Fibroblast of skin of left biceps (primary cell): ENCODE data around the gene MLST8.
"Not testable (repeated sequence)": the region's sequence is repeated elsewhere in the genome, so short reads cannot be mapped to it uniquely, and the experiment has no call there.

Experiments
- DNase-seq, 2 experiments: peaks; one replicate each; pipeline ENCODE4 v3.0.0-alpha.2; 2013; ENCODE audit warnings: low read depth in 2 of 2

MLST8 gene

DNA sequence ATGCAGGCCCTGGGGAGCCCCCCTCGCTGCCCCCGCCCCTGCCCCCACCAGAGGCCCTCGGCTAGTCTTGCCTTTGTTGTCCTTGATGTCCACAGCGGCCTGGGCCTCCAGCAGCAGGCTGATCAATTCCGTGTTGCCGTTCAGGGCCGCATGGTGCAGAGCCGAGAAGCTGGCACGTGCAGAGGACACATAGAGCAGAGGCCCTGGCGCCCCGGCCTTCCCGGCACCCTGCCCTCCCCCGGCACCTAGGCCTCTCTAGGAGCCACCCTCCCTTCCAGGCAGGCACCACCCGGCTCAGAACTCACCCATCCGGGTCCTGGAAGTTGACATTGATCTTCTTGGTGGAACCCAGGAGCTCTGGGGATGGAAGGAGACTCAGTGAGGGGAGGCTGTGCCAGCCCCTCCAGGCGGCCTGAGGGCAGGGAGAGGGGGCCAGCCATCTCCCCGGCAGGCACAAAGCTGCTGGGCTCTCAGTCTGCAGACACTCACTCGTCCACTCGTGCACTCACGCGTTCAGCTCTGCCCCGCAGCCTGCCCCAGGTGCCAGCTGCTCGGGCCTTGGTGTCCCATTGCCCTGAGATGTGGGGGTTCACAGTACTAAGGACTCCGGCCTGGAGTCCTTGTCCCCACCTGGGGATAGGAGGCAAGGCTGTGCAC lies 15.1 kb upstream of the MLST8 start:
- DNase-seq: no peak

DNA sequence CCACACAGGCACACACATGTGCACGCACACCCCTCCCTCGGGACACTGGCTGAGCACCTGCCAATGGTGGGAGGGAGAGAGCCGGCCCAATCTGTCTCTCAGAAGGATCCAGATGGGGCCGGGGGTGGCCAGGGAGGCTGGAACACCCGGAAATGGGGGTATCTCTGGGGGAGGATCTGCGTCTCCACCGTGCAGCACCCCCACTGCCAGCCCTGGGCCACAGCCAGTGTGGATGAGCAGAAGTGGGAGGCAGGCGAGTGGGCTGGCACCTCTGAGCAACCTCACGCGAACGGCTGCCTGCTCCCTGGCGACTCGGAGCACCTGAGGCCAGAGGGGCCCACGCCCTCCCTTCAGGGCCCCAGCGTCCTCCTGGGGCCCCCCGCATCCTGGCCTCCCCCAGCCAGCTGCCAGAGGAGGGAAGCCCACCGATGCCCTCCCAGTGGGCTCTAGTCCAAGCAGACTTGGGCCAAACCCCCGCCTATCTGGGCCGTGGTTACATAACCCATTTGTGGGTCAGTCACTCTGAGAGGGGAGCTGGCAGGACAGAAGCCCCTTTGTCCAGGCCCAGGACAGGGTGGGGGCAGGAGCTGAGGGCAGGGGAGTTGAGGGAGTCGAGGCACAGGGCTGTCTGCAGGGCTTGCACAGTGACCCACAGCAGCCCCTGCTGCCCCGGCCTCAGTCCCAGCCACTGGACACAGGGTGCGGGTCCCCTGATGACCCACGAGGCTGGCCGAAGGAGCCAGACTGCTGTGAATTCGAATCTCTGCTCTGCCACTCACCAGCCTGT lies 14.4 kb upstream of the MLST8 start:
- no peak for DNase-seq

DNA sequence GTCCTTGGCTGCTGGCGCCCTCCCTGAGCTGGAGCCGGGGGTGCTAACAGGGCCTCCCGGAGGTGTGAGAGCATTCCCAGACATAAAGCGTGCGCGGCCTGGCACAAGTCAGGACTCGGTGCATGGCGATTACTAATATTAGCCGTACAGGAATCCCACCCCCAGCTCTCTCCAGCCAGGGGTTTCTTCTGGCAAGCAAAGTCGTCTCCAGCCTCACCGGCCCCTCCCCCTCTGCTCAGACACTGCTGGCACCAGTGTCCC lies 13.9 kb upstream of the MLST8 start:
- no peak for DNase-seq

DNA sequence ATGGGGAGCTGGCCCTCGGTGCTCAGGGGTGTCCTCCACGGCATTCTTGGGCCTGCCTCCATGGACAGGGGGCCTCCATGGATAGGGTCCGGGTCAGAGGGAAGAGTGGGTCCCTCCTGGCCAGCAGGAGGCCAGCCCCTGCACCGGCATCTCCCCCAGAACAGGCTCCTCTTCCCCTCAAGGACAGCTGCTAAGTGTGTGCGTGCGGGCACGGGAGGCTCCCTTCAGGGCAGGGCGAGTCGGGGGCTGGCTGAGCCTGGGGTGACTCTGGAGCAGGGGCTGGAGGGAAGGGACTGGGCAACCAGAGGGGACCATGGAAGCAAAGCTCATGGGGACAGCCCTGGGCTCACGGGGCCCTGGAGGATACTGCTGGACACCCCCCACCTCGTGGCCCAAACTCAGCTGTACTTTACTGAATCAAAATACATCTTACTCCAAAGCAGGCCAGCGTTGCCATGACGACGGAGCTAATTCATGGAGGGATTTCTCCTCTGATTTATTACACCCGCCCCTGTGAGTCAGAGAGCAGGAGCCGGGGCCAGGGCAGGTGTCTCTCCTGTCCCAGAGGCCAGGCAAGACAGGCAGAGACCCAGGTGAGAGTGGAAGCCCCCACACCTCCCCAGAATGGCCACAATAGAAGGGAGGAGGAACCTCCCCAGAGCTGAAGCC lies 11.0 kb upstream of the MLST8 start:
- no peak for DNase-seq

DNA sequence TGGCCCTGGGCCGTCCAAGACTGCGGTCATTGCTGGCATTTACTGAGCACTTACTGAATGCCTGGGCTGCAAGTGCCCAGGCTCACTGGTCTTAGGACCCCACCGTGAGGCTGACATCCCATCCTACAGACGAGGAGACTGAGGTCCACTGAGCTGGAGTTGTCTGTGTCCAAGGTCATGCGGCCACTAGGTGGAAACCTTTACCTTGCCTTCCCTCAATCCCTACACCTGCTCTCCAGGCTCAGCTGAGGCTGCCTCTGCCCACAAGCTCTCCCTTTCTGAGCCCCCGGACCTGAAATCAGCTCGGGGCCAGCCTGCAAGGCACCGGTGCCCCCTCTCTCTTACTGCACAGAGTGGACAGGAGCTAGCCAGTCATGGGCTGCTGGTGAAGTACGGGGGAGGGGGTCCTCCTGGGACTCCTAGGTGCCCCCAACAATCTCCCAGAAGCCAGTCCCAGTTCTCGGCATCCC lies 10.4 kb upstream of the MLST8 start:
- no peak for DNase-seq

DNA sequence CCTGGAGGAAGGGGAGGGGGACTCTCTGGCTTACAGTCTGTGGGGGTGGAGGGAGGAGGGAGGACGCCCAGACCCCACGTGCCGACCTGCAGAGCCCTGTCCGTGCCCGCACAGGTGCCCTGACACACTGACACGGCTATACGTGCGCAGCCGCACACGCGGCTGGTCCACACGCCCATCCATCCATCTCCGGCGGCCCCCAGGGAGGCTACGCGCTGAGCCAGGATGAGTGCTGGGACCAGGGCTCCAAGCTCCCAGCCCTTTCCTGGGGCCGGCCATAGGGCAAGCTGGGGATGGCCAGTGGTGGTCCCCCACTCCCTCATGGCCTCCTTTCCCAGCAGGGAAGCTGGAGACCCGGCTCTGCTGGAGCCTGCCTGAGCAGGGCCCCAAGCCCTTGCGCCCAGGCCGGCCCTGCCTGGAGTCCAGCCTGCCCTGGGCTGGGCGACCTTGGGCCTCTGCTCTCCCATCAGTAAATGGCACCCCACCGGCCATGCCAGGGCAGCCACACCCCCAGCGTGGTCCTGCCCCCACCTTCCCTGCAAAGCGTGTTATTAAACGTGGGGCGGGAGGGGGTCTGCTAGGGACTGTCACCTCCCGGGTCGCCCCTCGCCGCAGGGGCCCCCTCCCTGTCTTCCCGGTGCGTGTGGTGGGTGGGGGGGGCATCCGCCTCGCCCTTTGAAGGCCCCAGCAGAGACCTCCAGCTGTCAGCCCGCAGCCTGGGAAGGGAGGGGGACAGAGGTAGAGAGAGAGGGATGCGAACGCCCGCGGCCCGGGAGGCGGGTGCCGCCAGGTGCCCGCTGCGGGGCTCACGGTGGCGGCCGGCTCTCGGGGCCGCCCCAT lies 9.7 kb upstream of the MLST8 start:
- DNase-seq: no peak

DNA sequence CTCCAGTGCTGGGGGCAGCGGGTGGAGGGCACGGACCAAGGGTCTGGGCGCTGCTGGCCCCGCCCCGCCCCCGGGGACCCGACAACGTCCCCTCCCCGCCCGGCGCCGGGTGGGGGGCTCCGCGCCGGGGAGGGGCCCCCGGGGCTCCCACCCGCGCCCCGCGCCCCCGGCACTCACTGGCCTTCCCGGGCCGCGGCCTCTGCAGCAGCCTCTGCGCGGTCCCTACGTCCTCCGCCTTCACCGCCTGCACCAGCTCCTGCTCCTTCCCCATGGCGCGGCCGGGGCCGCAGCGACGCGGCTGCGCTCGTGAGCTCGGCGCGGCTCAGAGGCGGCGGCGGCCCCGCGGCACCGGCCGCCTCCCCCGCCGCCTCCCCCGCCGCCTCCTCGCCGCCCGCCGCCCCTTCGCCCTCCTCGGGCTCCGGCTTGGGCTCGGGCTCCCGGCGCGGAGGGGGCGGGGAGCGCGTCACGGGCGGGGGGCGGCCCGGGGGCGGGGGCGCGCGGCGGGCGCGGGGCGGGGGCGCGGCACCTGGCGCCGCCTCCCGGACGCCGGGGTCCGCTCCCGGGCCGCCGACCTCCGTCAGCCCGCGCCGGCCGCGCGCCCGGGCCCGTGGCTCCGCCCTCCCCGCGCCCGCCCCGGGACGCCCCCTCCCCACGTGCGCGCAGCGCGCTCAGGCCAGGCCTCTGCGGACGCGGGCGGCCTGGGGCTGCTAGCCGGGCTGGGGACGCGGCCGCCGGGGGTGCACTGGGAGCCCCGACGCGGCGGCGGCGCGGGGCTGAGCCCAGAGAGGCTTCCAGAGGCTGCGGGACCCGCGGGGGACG lies 8.9 kb upstream of the MLST8 start, which contains the start of gene CASKIN1:
Gene CASKIN1, minus strand, starts transcription at position 444 of the 819 bp plus-strand sequence. Its CDS starts 173 bp downstream, at position 271.
- DNase-seq: no peak

DNA sequence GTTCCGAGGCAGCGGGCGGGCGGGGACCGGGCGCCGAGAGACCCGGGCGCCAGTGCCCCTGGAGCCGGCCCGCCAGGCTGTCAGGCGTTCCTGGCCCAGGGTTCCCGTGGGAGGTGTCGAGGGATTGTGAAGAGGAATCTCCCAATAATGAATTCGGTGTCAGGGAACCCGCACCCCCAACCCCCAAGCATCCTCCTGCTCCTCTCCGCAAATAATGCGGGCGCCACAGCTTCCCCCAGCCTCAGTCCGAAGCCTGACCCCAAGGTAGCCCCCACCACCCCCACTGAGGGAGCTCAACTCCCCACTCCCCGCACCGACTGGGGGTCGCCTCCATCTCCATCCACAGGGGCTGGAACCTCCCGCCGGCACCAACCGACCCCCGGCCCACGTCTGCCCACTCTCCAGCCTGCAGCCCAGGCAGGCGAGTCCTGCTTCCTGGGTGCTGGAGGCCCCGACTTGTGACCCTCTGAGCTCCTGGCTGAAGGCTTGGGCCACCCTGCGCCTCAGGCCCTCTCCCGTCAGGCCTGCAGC lies 8.2 kb upstream of the MLST8 start:
- no peak for DNase-seq

DNA sequence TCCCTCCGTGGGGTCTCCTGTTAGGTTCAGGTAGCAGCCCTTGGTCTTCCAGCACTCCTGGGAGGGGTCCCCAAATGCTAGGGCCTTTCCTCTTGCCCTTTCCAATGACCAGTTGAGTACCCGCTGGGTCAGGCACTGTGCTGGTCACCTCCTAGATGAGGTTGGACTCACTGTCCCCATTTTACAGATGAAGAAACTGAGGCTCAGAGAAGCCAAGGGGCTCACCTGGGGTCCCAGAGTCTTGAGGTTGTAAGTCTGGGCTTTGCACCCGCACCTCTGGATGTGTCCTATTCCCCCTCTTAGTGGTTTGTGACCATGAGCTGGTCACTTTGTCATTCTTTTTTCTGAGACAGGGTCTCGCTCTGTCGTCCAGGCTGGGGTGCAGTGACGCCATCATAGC lies 7.5 kb upstream of the MLST8 start:
- no peak for DNase-seq

DNA sequence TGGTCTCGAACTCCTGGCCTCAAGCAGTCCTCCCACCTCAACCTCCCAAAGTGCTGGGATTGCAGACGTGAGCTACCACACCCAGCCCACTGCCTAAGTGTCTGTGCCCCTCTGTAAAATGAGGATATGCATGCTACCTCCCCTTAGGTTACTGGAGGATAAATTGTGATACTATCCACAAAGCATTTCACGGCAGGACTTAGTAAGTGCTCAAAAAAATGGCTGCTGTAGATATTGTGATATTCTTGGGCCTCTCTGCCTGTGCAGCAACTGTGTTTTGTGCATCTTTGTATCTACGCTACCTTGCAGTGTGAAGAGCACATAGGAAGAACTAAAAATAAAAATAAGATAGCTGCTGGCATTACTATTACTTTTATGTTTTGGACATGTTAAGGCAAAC lies 7.0 kb upstream of the MLST8 start:
- DNase-seq: no peak

DNA sequence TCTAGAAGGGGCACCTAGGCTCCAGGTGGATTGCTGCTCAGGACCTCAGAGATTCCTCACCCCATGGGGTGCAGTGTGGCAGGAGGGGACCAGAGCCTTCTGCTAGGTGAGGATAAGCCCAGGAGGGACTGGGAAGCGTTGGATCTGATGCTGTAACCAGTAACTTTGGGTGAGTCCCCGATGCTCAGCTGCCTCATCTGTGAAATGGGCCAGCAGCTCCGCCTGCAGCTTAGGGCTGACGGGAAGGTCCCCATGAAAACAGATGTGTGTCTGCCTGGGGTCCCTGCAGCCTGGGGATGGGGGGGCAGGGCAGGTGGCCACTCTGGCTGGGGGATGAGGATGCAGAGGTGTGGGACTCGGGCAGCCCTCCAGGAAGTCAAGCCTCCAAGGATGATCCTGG lies 6.2 kb upstream of the MLST8 start:
- DNase-seq: no peak

DNA sequence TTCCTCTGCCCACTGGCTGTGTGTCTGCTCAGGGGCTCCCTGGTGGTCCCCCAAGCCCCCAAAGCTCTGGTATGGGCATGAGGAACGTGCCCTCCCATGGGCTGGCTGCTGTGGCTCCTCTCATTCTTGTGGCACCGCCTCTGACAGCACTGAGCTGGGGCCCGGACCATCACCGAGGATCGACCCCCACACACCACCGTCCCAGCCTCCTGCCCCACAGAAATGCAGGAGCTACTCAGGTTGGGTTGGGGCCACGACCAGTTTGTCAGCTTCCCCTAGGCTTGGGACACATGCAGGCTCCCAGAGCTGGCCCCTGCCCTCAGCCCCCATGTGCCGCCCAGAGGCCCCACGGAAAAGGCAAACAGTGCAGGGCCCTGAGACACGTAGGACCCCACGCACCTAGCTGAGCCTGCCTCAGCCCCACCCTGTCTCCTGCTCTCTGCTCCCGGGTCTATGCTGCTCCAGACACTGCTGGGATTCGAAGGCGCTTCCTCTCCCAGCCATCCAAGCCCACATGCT lies 5.6 kb upstream of the MLST8 start:
- DNase-seq: no peak

DNA sequence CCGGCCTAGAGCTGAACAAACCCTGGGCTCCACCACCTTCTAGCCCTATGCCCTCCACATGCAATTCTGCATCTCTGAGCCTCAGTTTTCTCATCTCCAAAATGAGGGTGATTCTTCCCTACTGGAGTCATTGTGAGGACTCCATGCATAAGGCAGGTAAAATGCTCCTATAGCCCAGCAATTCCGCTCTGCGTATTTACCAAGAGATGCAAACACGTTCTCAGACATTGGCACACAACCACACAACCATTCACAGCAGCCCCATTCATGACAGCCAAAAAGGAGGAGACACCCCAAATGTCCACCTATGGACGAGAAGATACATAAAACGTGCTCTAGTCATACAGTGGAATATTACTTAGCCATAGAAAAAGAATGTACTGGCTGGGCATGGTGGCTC lies 4.9 kb upstream of the MLST8 start:
- DNase-seq: no peak

DNA sequence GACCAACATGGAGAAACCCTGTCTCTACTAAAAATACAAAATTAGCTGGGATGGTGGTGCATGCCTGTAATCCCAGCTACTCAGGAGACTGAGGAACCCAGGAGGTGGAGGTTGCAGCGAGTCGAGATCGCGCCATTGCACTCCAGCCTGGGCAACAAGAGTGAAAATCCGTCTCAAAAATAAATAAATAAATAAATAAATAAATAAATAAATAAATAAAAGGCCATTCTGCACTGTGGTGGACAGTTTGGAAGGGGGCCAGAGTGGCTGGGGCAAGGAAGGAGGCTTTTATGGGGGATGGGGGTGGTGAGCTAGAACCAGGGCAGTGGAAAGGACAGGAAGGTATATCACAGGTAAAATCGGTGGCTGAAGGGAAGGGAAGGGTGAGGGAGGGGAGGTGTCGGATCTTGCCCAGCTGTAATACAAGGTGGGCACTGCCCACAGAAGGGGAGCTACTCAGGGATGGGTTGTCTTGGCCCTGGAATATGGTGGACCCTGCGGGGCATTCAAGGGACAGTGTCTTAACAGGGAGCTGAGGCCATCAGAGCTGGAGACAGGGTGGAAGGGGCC lies 2.0 kb upstream of the MLST8 start:
- not testable (repeated sequence) for DNase-seq

DNA sequence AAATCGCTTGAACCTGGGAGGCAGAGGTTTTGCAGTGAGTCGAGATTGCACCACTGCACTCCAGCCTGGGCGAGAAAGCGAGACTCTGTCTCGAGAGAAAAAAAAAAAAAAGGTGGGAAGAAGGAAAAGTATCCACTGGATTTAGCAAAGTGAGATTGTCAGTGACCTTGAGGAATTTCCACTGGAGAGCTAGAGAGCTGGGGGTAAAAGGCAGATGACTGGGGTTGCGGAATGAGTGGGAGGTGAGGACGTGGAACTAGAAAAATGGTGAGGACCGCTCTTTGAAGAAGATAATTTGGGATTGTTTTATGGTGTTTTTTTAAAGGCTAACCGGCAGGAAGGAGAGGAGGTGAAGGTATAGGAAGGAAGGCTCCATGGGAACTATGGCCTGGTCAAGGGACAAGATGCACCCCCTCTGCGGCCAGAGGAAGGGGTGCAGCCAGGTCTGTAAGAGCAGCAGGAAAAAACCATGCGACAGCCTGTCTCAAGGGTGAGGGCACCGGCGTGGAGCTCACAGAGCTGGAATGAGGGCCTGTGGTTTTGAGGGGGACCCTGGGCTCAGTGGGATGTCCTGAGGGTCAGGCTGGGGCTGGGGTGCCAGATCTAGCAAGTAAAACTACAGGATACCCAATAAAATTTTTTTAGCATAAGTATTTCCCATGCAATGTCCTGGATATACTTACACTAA lies 694 bp upstream of the MLST8 start:
- no peak for DNase-seq

DNA sequence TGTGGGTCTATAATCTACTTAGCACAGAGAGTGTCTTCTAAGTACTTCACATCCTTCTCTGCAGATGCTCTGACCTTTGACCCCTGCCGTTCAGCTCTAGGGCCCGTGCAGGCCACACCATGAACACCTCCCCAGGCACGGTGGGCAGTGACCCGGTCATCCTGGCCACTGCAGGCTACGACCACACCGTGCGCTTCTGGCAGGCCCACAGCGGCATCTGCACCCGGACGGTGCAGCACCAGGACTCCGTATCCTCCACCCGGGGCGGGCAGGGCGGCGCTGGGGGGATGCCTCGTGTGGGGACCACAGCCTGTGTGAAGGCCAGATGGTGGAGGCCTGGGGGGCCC lies 686 bp downstream of the MLST8 start:
- no peak for DNase-seq

DNA sequence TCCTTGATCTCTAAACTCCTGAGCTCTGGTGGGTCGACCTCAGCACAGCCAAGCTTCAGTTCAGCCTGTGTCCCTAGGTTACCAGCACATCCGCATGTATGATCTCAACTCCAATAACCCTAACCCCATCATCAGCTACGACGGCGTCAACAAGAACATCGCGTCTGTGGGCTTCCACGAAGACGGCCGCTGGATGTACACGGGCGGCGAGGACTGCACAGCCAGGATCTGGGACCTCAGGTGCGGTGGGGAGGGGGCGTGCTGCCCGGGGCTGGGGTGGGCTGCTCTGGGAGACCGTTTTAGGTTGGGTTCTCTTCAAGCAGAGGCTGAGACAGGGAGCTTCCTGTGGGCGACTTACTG lies 1.1 kb downstream of the MLST8 start:
- DNase-seq: no peak

DNA sequence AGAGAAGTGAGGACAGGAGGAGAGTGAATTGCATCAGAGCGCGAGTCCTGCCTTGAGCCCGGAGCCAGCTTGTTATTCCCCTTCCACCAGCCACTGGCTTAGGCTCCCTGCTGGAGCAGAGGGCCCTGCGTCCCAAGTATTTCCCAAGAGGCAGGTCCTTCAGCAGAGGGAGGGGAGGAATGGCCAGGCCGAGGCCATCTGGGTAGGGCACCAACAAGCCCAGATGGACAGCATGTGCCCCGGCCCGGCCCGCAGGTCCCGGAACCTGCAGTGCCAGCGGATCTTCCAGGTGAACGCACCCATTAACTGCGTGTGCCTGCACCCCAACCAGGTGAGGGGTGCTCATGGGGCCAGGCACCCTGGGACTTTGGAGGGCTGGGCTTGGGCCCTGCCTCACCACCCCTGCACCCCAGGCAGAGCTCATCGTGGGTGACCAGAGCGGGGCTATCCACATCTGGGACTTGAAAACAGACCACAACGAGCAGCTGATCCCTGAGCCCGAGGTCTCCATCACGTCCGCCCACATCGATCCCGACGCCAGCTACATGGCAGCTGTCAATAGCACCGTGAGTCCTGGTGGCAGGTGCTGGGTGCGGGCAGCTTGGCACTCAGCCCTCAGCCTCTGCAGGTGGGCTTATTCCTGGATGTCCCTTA lies 1.7 kb downstream of the MLST8 start:
- DNase-seq: no peak

DNA sequence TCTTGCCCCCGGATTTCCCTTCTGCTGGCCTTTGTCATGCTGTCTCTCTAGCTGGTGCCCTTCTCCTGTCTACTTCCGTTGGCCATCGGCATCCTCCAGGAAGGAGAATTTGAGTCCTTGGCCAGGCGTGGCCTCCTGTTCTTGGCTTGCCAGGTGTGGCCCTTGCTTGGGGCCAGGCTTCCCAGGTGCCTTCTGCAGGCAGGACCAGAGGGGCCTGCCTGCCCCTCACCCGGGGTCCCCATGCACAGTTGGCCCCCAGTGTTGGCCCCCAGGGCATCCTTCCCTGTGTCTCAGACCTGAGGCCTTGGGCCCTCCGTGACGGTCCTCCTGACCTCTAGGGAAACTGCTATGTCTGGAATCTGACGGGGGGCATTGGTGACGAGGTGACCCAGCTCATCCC lies 2.6 kb downstream of the MLST8 start:
- no peak for DNase-seq

DNA sequence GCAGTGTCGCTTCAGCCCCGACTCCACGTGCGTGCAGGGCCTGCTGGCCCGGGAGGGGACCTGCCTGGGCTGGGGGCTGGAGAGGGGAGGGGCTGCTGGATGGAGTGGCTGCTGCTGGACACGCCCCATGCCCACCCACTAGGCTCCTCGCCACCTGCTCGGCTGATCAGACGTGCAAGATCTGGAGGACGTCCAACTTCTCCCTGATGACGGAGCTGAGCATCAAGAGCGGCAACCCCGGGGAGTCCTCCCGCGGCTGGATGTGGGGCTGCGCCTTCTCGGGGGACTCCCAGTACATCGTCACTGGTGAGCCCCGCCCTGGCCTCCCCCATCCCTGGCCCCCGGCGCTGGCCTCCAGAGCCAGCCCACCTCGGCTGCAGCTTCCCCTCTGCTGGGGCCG lies 3.1 kb downstream of the MLST8 start:
- DNase-seq: no peak
